Colon (tissue), 2 donors: Measurements from ENCODE around the gene TUBB.
"Not testable (repeated sequence)": the region's sequence is repeated elsewhere in the genome, so short reads cannot be mapped to it uniquely, and the experiment has no call there.

ENCODE experiments used
- FAIRE-seq: peaks from 2 replicates; lab custom pipeline; 2012; peaks lifted over from hg19 to GRCh38; lab: Jason Lieb, UNC
- donor health status: control.
- donor health status: control.

Gene TUBB

DNA sequence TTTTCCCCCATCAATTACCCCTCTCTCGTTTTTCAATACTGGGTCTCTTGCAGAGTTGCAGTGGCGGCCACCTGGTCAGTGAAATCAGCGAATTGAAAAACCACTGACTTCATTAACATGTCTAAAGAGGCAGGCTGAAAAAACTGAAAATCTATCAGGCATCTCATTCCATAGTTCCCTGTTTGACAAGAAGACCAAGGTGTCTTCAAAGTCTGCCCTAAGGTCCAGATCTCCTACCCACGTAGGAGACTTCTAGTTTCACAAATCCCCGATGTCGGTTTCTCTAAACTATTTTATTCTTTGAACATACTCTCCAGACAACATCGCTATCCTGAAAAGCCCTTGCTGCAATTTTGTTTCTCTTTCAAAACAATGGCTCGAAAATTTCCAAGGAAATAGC is 796 bp upstream of the TUBB start:
- FAIRE-seq, result no peak

DNA sequence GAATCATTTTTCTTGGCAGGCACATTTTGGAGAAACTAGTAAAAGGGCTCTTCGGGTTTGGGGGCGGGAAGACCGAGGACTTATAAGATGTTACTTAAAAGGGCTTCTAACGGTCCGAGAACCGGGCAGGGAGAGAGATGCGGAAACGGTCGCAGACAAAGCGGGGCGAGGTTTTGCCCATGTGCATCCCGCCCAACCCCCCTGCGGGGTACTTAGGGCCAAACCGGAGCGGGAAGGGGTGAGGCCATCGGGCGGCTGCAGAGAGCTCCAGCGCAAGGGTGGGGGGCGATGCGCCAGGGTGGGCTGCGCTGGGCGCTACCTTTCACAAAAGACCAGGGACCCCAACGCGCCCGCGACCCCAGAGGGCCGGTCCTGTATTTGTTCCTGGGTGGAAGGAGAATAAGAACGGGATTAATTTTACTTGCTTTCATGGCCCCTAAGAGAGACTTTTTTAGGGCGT is 616 bp downstream of the TUBB start:
- FAIRE-seq, result no peak

DNA sequence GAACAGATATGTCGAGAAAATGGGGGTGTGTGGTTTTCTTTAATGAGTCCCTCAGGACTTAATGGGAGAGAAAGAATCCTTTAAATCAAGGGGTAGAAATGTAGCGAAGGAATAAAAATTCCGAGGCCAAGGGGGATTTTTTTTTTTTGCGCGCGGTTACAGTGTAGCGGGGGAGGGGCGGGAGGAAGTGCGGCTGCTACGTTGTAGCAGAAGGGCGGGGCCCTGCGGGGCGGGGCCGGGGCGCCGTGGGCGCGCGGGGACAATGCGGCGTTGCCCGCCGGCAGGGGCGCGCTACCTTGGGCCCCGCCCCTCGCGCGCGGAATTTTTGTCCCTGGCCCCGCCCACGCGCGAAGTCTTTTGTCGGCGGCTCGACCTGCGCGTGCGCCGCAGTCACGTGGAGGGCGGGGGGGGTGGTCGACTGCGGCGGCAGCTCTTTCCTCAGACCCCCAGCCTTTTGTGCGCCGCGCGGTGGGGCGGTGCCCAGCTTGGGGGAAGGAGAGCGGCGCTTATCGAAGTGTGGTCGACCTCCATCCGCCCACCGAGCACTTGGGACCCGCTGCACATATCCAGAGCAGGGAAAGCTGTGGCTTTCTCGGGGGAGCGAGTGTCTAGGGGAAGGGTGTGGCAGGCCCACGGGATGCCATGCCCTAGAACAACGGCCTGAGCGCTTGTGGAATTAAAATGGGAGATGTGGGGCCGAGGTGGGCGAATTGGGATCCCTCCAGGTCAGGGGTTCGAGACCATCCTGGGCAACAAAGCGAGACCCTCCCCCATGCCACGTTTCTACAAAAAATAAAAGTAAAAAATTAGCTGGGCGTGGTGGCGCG is 1.3 kb downstream of the TUBB start:
- no peak for FAIRE-seq

DNA sequence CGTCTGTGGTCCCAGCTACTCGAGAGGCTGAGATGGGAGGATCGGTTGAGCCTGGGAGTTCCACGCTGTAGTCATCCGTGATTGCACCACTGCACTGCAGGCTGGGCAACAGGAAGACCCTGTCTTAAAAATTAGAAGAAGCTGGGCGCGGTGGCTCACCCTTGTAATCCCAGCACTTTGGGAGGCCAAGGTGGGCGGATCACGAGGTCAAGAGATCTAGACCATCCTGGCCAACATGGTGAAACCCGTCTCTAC is 1.8 kb downstream of the TUBB start:
- not testable (repeated sequence) for FAIRE-seq

DNA sequence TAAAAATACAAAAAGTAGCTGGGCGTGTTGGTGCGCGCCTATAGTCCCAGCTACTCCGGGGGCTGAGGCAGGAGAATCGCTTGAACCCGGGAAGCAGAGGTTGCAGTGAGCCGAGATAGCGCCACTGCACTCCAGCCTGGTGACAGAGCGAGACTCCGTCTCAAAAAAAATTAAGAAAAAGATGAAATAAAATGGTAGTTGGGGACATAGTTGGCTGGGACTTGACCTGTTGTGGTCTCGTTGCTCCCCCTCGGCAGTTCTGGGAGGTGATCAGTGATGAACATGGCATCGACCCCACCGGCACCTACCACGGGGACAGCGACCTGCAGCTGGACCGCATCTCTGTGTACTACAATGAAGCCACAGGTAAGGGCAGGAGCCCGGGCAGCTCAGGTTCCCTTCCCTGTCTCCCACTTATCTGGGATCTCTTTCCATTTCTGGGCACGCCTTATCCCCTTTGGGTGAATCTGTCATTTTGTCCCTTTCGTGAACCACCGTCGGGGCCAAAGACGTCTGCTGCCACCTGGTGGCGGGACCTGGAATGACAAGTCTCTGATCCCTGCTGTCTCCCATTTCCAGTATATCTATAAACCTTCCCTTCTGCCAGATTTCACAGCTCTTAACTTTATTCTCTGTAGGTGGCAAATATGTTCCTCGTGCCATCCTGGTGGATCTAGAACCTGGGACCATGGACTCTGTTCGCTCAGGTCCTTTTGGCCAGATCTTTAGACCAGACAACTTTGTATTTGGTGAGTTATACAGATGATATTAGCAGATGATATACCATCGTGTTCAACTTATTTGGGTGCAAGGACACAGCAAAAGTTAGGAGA is 2.3 kb downstream of the TUBB start:
- no peak for FAIRE-seq

DNA sequence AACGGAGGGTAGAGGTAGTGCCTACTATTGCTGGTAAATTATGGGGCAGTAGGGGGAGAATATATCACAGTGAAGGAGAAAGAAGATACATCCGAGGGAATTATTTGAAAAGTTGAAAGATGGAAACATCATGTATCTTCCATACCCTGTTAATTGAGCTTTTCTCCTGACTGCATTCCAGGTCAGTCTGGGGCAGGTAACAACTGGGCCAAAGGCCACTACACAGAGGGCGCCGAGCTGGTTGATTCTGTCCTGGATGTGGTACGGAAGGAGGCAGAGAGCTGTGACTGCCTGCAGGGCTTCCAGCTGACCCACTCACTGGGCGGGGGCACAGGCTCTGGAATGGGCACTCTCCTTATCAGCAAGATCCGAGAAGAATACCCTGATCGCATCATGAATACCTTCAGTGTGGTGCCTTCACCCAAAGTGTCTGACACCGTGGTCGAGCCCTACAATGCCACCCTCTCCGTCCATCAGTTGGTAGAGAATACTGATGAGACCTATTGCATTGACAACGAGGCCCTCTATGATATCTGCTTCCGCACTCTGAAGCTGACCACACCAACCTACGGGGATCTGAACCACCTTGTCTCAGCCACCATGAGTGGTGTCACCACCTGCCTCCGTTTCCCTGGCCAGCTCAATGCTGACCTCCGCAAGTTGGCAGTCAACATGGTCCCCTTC is 3.1 kb downstream of the TUBB start:
- not testable (repeated sequence) for FAIRE-seq

DNA sequence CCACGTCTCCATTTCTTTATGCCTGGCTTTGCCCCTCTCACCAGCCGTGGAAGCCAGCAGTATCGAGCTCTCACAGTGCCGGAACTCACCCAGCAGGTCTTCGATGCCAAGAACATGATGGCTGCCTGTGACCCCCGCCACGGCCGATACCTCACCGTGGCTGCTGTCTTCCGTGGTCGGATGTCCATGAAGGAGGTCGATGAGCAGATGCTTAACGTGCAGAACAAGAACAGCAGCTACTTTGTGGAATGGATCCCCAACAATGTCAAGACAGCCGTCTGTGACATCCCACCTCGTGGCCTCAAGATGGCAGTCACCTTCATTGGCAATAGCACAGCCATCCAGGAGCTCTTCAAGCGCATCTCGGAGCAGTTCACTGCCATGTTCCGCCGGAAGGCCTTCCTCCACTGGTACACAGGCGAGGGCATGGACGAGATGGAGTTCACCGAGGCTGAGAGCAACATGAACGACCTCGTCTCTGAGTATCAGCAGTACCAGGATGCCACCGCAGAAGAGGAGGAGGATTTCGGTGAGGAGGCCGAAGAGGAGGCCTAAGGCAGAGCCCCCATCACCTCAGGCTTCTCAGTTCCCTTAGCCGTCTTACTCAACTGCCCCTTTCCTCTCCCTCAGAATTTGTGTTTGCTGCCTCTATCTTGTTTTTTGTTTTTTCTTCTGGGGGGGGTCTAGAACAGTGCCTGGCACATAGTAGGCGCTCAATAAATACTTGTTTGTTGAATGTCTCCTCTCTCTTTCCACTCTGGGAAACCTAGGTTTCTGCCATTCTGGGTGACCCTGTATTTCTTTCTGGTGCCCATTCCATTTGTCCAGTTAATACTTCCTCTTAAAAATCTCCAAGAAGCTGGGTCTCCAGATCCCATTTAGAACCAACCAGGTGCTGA is 3.9 kb downstream of the TUBB start:
- FAIRE-seq, result not testable (repeated sequence)

DNA sequence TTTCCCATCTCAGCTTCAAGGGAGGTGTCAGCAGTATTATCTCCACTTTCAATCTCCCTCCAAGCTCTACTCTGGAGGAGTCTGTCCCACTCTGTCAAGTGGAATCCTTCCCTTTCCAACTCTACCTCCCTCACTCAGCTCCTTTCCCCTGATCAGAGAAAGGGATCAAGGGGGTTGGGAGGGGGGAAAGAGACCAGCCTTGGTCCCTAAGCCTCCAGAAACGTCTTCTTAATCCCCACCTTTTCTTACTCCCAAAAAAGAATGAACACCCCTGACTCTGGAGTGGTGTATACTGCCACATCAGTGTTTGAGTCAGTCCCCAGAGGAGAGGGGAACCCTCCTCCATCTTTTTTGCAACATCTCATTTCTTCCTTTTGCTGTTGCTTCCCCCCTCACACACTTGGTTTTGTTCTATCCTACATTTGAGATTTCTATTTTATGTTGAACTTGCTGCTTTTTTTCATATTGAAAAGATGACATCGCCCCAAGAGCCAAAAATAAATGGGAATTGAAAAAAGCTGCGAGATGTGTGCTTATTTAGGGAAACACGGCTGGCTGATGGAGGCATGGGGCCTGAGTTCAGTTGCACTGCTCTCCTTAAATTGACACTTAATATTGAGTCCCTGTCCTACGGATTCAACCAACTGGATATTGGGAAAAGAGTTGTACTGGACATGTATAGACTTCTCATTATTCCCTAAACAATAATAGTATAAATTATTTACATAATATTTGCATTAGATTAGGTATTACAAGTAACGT is 4.9 kb downstream of the TUBB start:
- no peak for FAIRE-seq

DNA sequence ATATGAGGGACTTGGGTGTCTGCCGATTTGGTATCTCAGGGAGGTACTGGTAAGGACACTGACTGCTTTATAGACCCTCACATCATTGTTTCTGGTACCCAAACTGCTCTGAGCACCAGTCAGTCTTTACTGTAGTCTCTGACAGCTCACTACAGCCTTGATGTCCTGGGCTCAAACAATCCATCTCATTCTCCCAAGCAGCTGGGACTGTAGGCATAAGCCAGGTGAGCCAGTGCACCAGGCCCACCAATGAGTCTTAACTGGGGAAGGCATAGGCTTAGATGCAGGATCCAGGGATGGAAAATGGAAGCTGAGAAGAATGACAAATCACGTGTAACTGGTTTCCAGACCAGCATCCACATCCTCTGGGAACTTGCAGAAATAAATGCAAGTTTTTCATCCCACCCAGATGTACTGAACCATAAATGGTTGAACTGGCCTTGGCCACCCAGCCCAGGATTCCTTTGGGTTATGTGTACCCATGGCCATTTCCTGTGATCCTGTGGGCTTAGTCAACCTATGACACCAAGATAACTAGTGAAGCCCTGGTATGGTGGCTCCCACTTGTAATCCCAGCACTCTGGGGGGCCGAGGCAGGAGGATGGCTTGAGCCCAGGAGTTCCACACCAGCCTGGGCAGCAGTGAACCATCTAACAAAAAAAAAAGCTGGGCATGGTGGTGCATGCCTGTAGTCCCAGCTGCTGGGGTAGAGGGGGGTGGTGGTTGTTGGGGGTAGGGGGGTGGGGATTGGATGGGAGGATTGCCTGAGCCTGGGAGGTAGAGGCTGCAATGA is 5.8 kb downstream of the TUBB start:
- FAIRE-seq, result no peak

DNA sequence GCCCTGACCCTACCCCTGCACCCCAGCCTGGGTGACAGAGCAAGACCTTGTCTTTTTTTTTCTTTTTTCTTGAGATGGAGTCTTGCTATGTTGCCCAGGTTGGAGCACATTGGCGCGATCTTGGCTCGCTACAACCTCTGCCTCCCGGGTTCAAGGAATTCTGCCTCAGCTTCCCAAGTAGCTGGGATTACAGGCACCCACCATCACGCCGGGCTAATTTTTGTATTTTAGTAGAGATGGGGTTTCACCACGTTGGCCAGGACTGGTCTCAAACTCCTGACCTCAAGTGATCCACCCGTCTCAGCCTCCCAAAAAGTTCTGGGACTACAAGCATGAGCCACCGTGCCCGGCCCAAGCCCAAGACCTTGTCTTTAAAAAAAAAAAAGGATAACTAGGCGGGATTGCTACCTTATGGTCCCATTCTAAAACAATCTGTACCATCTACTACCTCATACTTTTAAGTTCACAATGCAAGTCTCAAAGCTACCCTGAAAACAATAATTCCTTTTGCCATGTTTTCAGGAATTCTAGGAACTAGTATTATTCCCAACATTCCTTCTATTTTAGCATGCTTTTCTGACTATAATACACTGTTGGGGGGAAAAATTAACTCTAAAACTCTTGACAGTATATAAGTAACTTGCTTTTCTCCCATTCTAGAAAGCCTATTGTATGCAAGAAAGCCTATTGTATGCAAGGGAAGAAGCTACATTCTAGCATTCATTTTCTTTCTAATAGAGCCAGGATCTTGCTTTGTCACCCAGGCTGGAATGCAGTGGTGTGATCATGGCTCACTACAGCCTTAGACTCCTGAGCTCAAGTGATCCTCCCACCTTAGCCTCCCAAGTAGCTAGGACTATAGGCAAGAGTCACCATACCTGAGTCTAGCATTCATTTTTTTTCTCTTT is 6.6 kb downstream of the TUBB start:
- no peak for FAIRE-seq

DNA sequence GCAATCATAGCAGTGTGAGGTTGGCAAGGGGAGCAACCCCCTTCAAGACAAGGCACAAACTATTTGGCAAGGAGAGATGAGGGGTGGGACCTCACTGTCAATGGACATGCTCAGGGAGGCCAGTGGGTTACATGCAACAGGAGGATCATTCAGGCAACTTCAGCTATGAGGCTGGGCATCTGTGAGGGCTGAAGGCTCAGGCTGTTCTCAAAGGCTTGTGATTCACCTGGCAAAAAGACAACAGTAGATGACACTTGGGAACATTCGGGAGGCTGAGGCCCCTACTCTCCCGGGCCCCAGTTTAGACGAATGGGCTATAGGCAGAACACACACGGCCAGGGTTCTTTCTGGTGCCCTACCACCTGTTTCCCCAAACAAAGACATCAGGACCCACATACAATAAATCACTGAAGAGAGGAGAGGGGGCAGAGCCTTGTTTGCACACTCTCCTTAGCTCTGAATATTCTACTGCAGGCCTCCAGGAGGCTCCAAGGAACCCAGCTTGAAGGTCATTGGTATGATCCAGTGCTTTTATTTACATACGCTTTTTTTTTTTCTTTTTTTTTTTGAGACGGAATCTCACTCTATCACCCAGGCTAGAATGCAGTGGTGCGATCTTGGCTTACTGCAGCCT is 7.9 kb downstream of the TUBB start:
- FAIRE-seq, result no peak

DNA sequence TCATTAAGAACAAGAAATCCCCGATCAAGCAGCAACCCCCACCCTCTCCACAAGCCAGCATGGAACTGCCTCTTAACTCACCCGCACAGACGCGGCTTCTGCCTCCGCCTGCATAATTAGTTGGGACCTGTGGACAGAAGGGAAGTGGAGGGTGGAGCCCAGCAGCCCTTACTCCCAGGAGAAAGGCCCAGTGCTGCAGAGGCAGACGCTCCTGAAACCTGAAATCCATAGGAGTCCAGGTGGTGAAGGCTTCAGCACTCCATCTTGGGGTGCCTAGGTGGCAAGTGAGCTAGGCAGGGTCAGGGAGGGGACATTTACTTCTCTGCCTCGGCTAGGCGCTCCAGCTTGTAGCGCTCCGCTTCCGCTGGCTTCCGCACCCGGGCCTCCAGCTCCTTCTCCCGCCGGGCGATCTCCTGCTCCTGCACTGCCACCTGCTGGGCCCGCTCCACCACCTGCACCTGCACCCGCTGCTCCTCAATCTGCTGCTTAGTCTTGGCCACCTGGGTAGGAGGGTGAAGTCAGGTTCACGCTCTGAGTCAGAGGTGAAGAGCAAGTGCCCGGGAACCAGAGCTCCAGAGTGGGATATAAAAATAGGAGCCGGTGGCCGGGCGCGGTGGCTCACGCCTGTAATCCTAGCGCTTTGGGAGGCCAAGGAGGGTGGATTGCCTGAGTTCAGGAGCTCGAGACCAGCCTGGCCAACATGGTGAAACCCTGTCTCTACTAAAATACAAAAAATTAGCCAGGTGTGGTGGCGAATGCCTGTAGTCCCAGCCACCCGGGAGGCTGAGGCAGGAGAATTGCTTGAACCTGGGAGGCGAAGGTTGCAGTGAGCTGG is 10.7 kb downstream of the TUBB start:
- no peak for FAIRE-seq

DNA sequence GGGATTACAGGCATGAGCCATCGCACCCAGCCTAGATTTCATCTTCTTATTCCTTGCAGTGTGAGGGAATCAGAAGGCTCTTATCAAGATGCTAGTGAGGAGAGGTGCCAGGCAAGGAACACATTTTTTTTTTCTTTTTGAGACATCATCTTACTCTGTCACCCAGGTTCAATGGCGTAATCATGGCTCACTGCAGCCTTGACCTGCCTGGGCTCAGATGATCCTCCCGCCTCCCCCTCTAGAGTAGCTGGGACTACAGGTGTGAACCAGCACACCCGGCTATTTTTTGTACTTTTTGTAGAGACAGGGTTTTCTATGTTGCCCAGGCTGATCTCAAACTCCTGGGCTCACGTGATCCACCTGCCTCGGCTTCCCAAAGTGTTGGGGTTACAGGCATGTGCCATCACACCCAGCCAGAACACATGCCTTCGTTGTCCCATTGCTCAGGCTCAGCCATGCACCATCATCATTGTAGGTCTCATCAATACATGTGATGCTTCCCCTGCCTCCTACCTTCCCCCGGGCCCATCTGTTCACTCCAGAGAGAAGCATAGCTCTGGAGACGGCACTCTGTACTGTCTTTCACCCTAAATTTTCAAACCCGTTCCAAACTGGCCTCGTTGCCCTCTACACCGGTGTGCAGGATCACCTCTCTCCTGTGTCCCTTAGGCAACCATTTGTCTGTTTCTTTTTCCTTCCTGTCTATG is 12.2 kb downstream of the TUBB start:
- FAIRE-seq, result no peak

DNA sequence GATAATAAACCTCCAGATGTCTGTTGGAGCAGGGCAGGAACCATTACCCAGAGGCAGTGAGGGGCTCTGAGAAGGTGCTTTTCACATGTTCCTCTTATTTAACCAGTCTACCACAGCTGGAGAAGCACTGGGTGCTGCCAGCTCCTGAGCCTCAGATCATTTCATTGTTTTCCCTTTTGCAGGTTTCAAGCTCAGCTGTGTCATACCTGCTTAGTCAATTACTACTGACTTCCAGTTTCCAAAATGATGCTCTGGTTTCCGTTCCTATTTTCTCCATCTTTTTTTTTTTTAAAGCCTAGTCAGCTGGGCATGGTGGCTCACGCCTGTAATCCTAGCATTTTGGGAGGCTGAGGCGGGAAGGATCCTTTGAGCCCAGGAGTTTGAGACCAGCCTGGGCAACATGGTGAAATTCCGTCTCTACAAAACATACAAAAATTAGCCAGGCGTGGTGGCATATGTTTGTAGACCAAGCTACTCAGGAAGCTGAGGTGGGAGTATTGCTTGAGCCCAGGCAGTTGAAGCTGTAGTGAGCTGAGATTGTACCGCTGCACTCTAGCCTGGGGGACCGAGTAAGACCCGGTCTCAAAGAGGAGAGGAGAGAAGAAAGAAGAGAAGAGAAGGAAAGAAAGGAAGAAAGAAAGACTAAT is 15.6 kb downstream of the TUBB start:
- no peak for FAIRE-seq

DNA sequence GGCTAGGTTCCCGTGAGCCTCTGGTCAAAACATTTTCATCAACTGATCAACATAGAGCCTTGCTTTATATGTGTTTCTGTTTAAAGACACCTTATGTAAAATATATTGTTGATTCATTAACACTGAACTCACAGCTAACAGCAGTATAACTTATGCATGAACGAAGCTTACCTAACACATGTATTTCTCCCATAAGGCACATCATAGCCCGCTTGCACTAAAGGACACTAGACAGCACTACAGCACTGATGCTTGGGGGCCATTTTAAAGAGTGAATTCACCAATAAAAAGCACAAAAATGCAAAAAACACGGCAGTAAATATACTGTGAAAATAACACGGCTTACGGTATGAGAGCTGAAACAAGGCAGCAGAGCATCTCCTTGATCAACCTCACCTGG is 18.4 kb downstream of the TUBB start:
- FAIRE-seq, result no peak

DNA sequence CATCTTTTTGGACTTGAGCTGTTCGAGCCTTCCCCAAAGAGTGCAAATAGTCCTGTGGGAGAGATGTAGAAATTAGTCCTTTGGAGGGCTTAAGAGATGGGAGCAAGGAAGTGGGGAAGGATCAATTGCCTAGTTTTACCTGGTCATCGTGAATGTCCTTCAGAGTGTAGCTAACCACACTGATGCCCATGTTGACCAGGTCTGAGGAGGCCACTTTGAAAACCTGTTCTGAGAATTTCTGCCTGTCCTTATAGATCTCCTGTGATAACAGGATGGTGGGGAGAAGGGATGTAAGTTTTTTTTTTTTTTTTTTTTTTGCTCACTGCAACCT is 20.4 kb downstream of the TUBB start:
- no peak for FAIRE-seq
